ENCODE measurements around the gene HTR1B.

The HTR1B gene

DNA sequence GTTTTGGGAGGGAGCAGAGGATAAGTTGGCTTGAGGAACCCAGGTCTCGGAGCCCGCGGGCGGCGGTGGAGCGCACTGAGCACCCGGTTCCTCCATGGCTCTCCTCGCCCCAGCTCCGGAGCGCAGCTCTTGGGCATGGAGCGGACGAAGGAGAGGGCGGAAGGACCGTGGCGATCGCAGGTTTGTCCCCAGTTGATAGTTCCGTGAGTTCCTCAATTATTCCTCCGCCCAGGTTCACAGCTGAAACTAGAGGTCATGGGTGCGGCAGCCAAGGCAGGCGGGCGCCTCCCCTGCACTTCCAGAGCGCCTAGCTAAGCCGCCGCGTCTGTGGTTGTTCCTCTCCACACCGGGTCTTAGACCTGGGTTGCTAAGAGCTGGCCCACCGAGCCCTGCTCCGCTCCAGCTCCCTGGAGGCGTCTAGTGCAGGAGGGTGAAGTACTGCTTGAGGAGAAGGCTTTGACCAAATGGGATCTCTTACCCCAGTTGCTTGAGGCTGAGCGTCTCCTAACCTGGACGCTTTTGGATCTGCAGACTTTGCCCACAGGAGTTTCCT lies at the start of gene HTR1B:
Gene HTR1B (minus strand): TSS at position 184 of the 553 bp plus-strand sequence. CDS start 88 bp downstream, at position 96.
- in situ Hi-C loops (cut with MboI; ENCODE audit: low sequenced_read_pairs) = no loop called here

- in situ Hi-C loops (cut with MboI; ENCODE audit: low sequenced_read_pairs) = no loop called here
Observed at GRCh38 chr6:77512554-77512953, 49.3 kb upstream of the HTR1B start.

DNA sequence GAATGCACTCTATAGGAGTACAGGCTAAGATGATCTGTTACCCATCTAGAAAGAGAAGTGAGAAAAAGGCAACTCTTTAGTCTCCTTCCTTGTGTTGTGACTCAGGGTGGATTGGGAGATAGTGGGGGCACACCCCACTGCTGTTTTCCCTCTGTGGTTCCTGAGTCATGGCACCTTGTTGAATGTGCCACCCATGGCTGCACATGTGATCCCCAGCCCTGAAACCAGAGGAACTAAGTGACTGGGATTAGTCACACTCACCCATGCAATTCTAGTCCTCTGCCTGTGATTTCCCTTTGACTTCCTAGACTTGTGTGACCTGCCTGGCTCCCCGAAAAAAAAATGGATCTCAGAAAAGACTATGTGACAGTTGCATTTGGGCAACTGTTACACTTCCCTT lies 48.6 kb upstream of the HTR1B start:
- in situ Hi-C loops (cut with MboI; ENCODE audit: low sequenced_read_pairs) = no loop called here

DNA sequence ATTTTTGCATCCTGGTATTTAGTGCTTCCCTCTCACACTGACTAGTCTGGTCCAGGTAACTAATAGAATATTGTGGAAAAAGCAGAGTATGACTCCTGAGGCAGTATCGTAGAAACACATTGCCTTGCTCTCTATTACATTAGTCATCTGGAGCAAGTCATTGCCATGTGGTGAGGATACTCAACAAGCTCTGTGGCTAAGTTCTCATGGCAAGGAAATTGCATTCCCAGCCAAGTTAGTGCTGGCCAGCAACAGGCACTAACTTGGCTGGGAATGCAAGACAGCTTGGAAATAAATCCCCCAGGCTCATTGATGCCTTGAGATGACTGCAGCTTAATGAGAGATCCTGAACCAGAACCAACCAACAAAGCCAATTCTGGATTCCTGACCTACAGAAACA lies 39.7 kb upstream of the HTR1B start:
- in situ Hi-C loops (cut with MboI; ENCODE audit: low sequenced_read_pairs) = no loop called here

GRCh38 chr6:77492530-77492929 lies 29.2 kb upstream of the HTR1B start:
- in situ Hi-C loops (cut with MboI; ENCODE audit: low sequenced_read_pairs) = no loop called here

GRCh38 chr6:77487808-77488425 lies 24.6 kb upstream of the HTR1B start:
- in situ Hi-C loops (cut with MboI; ENCODE audit: low sequenced_read_pairs) = no loop called here

GRCh38 chr6:77482981-77483380 lies 19.7 kb upstream of the HTR1B start:
- in situ Hi-C loops (cut with MboI; ENCODE audit: low sequenced_read_pairs) = no loop called here

DNA sequence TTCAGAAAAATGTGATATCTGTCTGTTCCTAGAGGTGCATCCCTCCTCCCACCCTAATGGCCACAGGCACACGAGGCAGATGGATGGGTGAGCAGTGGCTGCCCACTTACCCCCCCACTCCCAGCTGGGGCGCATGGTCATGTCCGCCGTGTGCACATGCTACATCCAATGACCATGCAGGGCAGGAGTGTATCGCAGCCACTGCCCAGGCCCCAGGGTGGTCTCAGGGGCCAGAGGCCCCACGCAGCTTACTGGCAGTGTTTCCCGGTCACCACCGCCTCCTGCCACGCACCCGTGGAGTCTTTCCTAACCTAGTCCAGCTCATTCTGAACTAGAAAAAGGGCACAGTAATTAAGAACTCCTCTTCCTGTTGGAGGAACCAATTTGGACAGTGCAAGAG lies 11.7 kb upstream of the HTR1B start:
- in situ Hi-C loops (cut with MboI; ENCODE audit: low sequenced_read_pairs) = no loop called here

DNA sequence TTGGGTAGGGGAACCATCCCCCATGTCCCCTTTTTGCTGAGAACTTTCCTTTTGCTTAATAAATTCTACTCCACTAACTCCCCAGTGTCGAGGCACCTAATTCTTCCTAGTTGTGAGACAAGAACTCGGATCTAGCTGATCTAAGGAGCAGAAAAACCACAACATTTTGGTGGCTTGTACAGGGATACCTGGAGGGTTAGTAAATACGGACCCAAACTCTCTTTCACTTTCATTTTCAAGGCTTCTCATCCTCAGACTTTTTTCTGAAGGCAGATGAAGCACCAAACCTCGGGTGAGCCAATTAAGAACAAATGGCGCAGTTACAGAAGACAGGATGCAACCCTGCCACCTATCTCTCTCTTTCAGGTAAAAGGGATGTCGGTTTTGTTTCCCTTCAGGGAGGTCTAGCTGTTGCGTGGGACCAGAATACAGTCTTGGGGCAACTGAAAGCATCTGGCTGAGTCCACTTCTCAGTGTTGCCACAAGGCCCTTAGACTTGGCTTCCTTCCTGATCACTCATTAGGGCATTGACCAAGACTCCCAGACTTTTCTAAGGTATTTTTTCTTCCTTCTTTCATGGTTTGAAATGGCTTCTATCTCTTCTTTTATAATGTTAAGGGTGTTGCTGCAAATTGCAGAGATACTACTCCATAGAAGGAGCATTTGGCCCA lies 11.1 kb upstream of the HTR1B start:
- in situ Hi-C loops (cut with MboI; ENCODE audit: low sequenced_read_pairs) = no loop called here

- in situ Hi-C loops (cut with MboI; ENCODE audit: low sequenced_read_pairs) = no loop called here
Observed at GRCh38 chr6:77470983-77471382, 7.7 kb upstream of the HTR1B start.

GRCh38 chr6:77468939-77469338 lies 5.6 kb upstream of the HTR1B start:
- in situ Hi-C loops (cut with MboI; ENCODE audit: low sequenced_read_pairs) = no loop called here

GRCh38 chr6:77466451-77467437 lies 3.5 kb upstream of the HTR1B start:
- in situ Hi-C loops (cut with MboI; ENCODE audit: low sequenced_read_pairs) = no loop called here

DNA sequence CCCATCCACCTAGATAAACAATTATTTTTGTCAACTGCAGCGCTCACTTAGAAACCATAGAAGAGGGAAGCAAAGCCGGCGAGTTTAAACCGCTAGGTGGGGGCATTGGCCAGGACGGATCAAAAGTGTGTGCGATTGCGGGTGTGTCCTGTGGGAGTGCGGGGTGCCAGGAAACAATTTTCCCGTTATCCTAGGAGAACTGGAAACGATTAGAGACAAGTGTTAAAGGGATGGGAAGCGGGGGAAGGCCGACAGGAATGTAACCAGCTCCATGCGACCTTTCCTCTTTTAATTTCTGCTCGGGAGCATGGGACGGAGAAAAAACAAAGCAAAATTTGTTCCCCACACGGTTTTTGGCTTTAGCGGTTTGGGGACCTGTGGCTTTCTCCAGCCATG lies 2.8 kb upstream of the HTR1B start:
- in situ Hi-C loops (cut with MboI; ENCODE audit: low sequenced_read_pairs) = no loop called here

DNA sequence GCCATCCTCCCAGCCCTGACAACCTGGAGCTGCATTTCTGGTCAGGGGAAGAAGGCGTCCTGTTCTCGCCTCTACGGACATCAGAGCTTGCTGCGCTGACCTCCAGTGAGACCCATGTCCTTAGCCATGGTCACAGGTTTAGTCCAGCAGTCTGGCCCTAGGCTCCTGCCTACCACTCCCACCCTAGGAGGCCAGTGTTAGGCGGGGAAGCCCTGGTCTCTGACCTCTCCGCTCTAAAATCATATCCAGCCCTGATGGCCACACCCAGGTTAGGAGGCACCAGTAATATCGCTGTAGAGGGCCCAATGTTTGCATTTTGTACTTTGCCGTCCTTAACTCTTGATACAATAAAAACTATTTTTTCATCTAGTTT lies 1.2 kb upstream of the HTR1B start:
- in situ Hi-C loops (cut with MboI; ENCODE audit: low sequenced_read_pairs) = no loop called here

DNA sequence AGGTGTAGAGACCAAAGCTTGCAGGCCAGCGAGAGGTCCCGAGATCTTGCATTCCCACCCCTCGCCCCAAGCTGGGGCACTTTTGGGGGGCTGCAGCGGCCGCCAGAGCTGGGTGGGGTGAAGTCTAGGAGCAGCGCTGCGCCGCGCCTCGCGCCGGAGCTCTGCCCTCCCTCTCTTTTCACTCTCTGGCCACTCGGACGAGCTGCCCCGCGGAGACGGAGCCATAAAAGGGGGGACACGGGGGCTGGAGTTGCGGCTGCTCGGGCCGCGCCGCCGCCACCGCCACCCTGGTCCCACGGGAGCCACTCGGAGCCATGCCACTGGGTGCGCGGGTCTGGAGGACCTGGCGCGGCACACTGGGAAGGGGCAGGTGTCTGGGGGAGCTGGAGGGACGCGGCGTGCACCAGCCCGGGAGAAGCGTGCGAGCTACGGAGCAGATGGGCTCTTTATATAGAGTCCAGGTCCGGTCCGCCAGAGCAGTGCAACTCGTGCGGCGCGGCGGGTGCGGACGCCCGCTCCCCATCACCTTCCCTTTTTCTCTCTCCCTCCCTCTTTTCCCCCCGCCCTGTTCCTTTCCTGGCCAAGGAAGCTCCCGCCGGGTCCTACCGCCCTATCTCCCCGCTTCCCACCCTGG lies 687 bp upstream of the HTR1B start:
- in situ Hi-C loops (cut with MboI; ENCODE audit: low sequenced_read_pairs) = no loop called here

GRCh38 chr6:77462359-77463307 lies 658 bp downstream of the HTR1B start:
- in situ Hi-C loops (cut with MboI; ENCODE audit: low sequenced_read_pairs) = no loop called here

GRCh38 chr6:77461796-77462195 lies 1.5 kb downstream of the HTR1B start:
- in situ Hi-C loops (cut with MboI; ENCODE audit: low sequenced_read_pairs) = no loop called here

DNA sequence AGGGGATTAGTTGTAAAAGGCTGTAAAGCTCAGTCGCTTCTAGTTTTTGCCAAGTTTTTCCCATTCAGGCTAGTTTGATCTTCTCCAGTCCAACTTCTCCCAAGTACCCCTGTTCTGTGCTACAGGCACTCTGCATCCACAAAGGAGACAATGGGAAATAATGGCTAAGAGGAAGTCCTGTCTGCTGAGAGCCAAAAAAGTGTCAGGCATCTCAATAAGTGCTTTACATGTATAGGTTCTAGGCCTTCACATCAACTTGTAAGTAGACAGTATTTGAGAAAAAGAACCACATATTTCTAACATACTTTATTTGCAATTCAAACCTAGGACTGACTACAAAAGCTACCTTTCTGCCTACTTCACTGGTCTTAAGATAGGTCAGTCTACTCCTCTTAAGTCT lies 4.9 kb downstream of the HTR1B start:
- in situ Hi-C loops (cut with MboI; ENCODE audit: low sequenced_read_pairs) = no loop called here

DNA sequence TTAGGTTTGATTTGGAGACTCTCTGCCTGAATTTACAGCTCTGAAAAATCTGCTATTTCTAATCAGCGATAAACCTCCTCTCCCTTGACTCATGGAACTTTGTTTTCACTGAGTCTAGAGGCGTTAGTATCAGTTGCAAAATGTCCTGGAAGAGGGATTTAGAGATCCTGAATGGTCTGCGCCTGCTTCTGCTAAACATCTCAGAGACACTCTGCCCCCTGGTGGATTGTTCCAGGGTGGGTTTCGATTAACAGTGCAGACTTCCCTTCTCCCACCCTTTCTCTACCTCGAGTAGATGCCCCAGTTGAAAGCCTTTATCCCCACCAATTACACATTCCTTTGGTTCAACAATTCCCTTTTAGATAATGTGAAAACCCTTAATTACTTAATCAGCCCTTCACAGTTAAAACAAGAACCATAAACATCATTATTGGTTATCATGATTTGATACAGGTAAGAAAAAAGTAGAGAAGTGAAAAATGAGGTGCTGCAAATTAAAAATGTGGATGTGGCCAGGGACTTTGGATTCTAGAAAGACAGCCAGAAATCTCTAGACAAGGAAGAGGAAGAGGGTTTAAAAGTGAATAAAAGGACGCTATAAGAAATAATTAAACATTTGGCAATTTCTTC lies 5.5 kb downstream of the HTR1B start:
- in situ Hi-C loops (cut with MboI; ENCODE audit: low sequenced_read_pairs) = no loop called here

All from HL-60/S4 (cell line).